SK-N-SH (cell line): Measurements from ENCODE around the gene CDHR4. TPM values are rescaled to one million over a fixed set of nuclear protein-coding genes. Genes with fewer than 3 reads are reported as not detected.
A peak's percentile ranks its signal among the peaks of the same experiment; 100 is the strongest.

Source experiments
- CTCF ChIA-PET: fragments of 300-600, 350-600 bp; formaldehyde crosslinking; extraction: SDS; loops from one replicate; lab custom pipeline; 2021; lab: Yijun Ruan, JAX
- POLR2A ChIA-PET: fragments of 350-600 bp; sonication (Branson Sonifier 250); formaldehyde crosslinking; extraction: SDS; loops from one replicate; lab custom pipeline; 2020; ENCODE audit warnings: antibody characterized with exemption, inconsistent platforms; lab: Yijun Ruan, JAX
- DNase-seq: peaks from one replicate; pipeline ENCODE4 v3.0.0; 2012
- H2AFZ ChIP-seq: fragments of 200-600 bp; sonication (generic); 2 replicates; pipeline ENCODE4 v1.8.1; 2016; ENCODE audit warnings: antibody characterized with exemption, mild to moderate bottlenecking, low read depth
- H3F3A ChIP-seq: fragments of 200-600 bp; sonication (generic); replicated peaks from 2 replicates; pipeline ENCODE3; 2016; ENCODE audit warnings: antibody characterized with exemption, mild to moderate bottlenecking; ENCODE audit not compliant: insufficient read depth
- H3K27ac ChIP-seq, 2 experiments: fragments of 200-500 bp in 1 of 2; fragments of 200-600 bp in 1 of 2; sonication (Bioruptor generic) in 1 of 2; sonication (generic), shearing (Covaris generic) in 1 of 2; 2 replicates each; pipeline versions ENCODE4 v1.5.1 to v1.6.1; 2014 to 2016; ENCODE audit warnings: low read depth in 2 of 2, inconsistent platforms in 1 of 2, low read length in 1 of 2, mild to moderate bottlenecking in 1 of 2, mixed read lengths in 1 of 2
- H3K27me3 ChIP-seq: fragments of 200-600 bp; sonication (generic), shearing (Covaris generic); 2 replicates; pipeline ENCODE4 v1.6.1; 2016; ENCODE audit warnings: mixed run types; ENCODE audit not compliant: insufficient read depth
- H3K36me3 ChIP-seq, 2 experiments: fragments of 200-500 bp in 1 of 2; fragments of 200-600 bp in 1 of 2; sonication (Bioruptor generic) in 1 of 2; sonication (generic) in 1 of 2; replicated peaks in 1 of 2; 2 replicates each; pipeline versions ENCODE3 to v1.5.1; 2014 to 2016; ENCODE audit warnings: low read length in 1 of 2, mild to moderate bottlenecking in 1 of 2; ENCODE audit not compliant: insufficient read depth in 2 of 2, control insufficient read depth in 1 of 2
- H3K4me1 ChIP-seq, 2 experiments: fragments of 200-500 bp in 1 of 2; fragments of 200-600 bp in 1 of 2; sonication (Bioruptor generic) in 1 of 2; sonication (generic), shearing (Covaris generic) in 1 of 2; 2 replicates each; pipeline versions ENCODE4 v1.5.1 to v1.6.1; 2014 to 2016; ENCODE audit warnings: low read depth in 1 of 2, low read length in 1 of 2, mixed run types in 1 of 2; ENCODE audit not compliant: insufficient read depth in 2 of 2, control insufficient read depth in 1 of 2
- H3K4me2 ChIP-seq: fragments of 200-600 bp; sonication (generic), shearing (Covaris generic); 2 replicates; pipeline ENCODE4 v1.6.1; 2017; ENCODE audit warnings: mixed run types
- H3K4me3 ChIP-seq, 2 experiments: fragments of 200-500 bp in 1 of 2; fragments of 200-600 bp in 1 of 2; sonication (Bioruptor generic) in 1 of 2; sonication (generic), shearing (Covaris generic) in 1 of 2; 2 replicates each; pipeline versions ENCODE4 v1.5.1 to v1.8.1; 2014 to 2016; ENCODE audit warnings: low read depth in 2 of 2, inconsistent platforms in 1 of 2, low read length in 1 of 2, mild to moderate bottlenecking in 1 of 2, mixed read lengths in 1 of 2, moderate library complexity in 1 of 2
- H3K79me2 ChIP-seq: fragments of 200-600 bp; sonication (generic); 2 replicates; pipeline ENCODE4 v1.8.1; 2017; ENCODE audit warnings: mild to moderate bottlenecking; ENCODE audit not compliant: insufficient read depth
- H3K9ac ChIP-seq: fragments of 200-600 bp; sonication (generic); 2 replicates; pipeline ENCODE4 v1.6.1; 2017; ENCODE audit warnings: mixed run types
- H3K9me2 ChIP-seq: fragments of 200-600 bp; sonication (generic); 2 replicates; pipeline ENCODE4 v1.6.1; 2017; ENCODE audit warnings: mixed run types
- H3K9me3 ChIP-seq: fragments of 200-600 bp; sonication (generic); 2 replicates; pipeline ENCODE4 v1.6.1; 2017; ENCODE audit warnings: mixed run types, mild to moderate bottlenecking, moderate library complexity
- H4K20me1 ChIP-seq: fragments of 200-600 bp; sonication (generic); 2 replicates; pipeline ENCODE4 v1.6.1; 2017; ENCODE audit warnings: mild to moderate bottlenecking, mixed run types; ENCODE audit not compliant: insufficient read depth
- CHD2 ChIP-seq: fragments of 150-350 bp; IDR thresholded peaks from 2 replicates; pipeline ENCODE4 v1.6.1; 2018; ENCODE audit warnings: low read length; ENCODE audit not compliant: partially characterized antibody
- EP300 ChIP-seq, 2 experiments: IDR thresholded peaks; 2 replicates each; pipeline versions ENCODE4 v1.4.0 to v1.6.1; 2012; ENCODE audit warnings: borderline replicate concordance in 1 of 2, low read depth in 1 of 2, low read length in 1 of 2
- GATA2 ChIP-seq: sonication (generic); formaldehyde crosslinking; IDR thresholded peaks from 2 replicates; pipeline ENCODE4 v1.5.0; 2020; ENCODE audit warnings: mild to moderate bottlenecking, missing genetic modification reagents
- MAX ChIP-seq: IDR thresholded peaks from 2 replicates; pipeline ENCODE4 v1.4.0; 2012; ENCODE audit warnings: low read depth
- NFIC ChIP-seq: IDR thresholded peaks from 2 replicates; pipeline ENCODE4 v1.4.0; 2012; ENCODE audit warnings: borderline replicate concordance
- POLR2AphosphoS5 ChIP-seq: IDR thresholded peaks from 2 replicates; pipeline ENCODE4 v1.6.1; 2012; ENCODE audit warnings: low read depth, low read length
- RXRA ChIP-seq: IDR thresholded peaks from 2 replicates; pipeline ENCODE4 v1.4.0; 2012; ENCODE audit warnings: low read depth, mild to moderate bottlenecking, borderline replicate concordance
- SMC3 ChIP-seq: IDR thresholded peaks from 2 replicates; pipeline ENCODE4 v1.6.1; 2012; ENCODE audit warnings: low read depth, low read length, improper control_type of control experiment
- TAF1 ChIP-seq: IDR thresholded peaks from 2 replicates; pipeline ENCODE4 v1.6.1; 2012; ENCODE audit warnings: low read depth, mild to moderate bottlenecking, low read length, moderate library complexity, borderline replicate concordance
- TCF12 ChIP-seq: IDR thresholded peaks from 2 replicates; pipeline ENCODE4 v1.4.0; 2012
- WGBS: methylation state at CpG from one replicate; pipeline ENCODE4 v1.1.6; 2017; ENCODE audit warnings: low lambda C conversion rate; 5-methylcytosine and 5-hydroxymethylcytosine counted together
- polyA plus RNA-seq, 3 experiments: library from polyadenylated mRNA; depleted of rRNA; stranded (reverse); fragments of >200 nt; gene quantifications; 2 replicates each; pipeline ENCODE4 v1.2.3, GENCODE V29; 2012
- TF ChIP-seq, protein P1 (sequence below): fragments of 150-350 bp; IDR thresholded peaks from 2 replicates; pipeline ENCODE4 v1.6.1; 2017; ENCODE audit warnings: antibody characterized with exemption, low read length, low read depth, borderline replicate concordance

CDHR4 gene
- polyA plus RNA-seq, 1 of the 3 experiments (the other 2 are of a cell fraction): 0.07 TPM

- Histone ChIP-seq H3K9me2 (no peaks in the 10 kb centered on the region), H4K20me1 (no peaks in the 10 kb centered on the region), H3K9me3 (no peaks in the 10 kb centered on the region), H3K27ac (no peak overlapping the region; a peak in 1 of 4 replicates), H3F3A (no peaks in the 10 kb centered on the region), H3K4me1 (peaks cover 0 to 42% of the 10 kb centered on the region in 2 experiments; a peak in 1 of 4 replicates), H3K9ac (no peak overlapping the region), H3K4me2 (no peak overlapping the region), H3K36me3 (peaks cover 5 to 25% of the 10 kb centered on the region in 2 experiments), H3K4me3 (no peak overlapping the region), H2AFZ (no peak overlapping the region), H3K27me3 (no peaks in the 10 kb centered on the region), H3K79me2 (no peaks in the 10 kb centered on the region)
- ChIA-PET CTCF (interaction anchor here (1.1 kb wide), 3 partner anchors 24 to 54 kb away, joined by 3 to 6 read pairs (median 3); no protein-coding TSS in a partner anchor), POLR2A (interaction anchor here (0.7 kb wide), 1 partner anchor 96 kb away, joined by 3 read pairs; the partner anchor contains the start of gene RBM6)
- TF ChIP-seq CHD2 (no peak), EP300 (IDR thresholded peaks at IDR 0.05; ENCODE audit: borderline replicate concordance in 1 of 2, low read depth in 1 of 2, low read length in 1 of 2) (no peak), SMC3 (no peak), TCF12 (no peak), POLR2AphosphoS5 (no peak), MAX (no peak), RXRA (no peak), GATA2 (CRISPR knock-in tag) (no peak), TAF1 (no peak), NFIC (no peak)
- TF ChIP-seq, protein P1, sequence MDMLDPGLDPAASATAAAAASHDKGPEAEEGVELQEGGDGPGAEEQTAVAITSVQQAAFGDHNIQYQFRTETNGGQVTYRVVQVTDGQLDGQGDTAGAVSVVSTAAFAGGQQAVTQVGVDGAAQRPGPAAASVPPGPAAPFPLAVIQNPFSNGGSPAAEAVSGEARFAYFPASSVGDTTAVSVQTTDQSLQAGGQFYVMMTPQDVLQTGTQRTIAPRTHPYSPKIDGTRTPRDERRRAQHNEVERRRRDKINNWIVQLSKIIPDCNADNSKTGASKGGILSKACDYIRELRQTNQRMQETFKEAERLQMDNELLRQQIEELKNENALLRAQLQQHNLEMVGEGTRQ: no peak
- WGBS: 75% methylated on average over 5 of the region's 5 CpGs
- no peak for DNase-seq
These were observed 45.0 kb upstream of the CDHR4 start for GRCh38 chr3:49844464-49845183.

DNA sequence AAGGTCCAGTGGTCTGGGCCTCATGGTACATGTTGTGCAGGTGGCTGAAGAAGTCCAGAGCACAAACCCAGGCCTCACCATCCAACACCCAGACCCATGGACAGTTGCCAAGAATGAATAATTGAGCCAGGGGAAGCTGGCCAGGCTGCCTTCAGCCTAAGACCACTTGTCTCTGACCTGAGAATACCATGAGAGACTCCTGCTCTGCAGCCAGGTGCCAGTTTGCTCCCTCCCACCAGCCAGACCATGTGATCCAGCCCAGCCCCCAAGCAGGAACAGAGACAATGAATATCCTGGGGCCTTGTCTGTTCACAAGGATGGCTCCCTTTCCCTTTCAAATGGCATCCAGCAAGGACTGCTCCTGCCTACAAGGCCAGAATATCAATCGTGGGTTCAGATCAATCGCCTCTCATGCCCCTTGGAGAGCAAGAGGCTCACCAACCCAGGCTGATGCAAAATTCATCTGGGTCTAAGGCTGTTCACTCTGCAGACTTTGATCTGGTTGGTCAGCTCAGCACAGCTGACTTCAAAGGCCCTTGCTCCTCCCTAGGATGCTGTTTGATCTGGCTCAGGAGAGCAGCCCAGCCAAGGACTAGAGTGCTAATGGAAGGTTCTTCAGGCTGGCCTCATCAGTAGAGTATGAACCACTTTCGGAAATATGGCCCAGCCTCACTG lies 43.3 kb upstream of the CDHR4 start:
- no peak for DNase-seq
- H3K4me3 ChIP-seq: no peak overlapping the region
- peaks cover 0 to 48% of the 10 kb centered on the region in 2 experiments; a peak in 1 of 4 replicates for H3K4me1 ChIP-seq
- TF ChIP-seq EP300 (IDR thresholded peaks at IDR 0.05; ENCODE audit: borderline replicate concordance in 1 of 2, low read depth in 1 of 2, low read length in 1 of 2): peak in 1 of 2 experiments; percentile 24; a peak in 1 of 4 replicates
- TF ChIP-seq NFIC: no peak
- TF ChIP-seq, all 33 proteins: peak for 1
- 80% methylated on average over 2 of the region's 3 CpGs for WGBS
- CTCF ChIA-PET: interaction anchor here (0.9 to 14.6 kb wide), 3 partner anchors 36 to 63 kb away, joined by 3 to 386 read pairs (median 3); partner anchors contain the start of genes CDHR4, INKA1 and UBA7
- Histone ChIP-seq H3F3A (no peaks in the 10 kb centered on the region), H3K9ac (no peak overlapping the region), H3K27me3 (no peaks in the 10 kb centered on the region), H3K36me3 (peaks cover 5 to 25% of the 10 kb centered on the region in 2 experiments), H3K9me3 (no peaks in the 10 kb centered on the region), H3K4me2 (no peak overlapping the region), H3K79me2 (no peaks in the 10 kb centered on the region), H2AFZ (no peak overlapping the region), H3K27ac (peak overlapping the region in 1 of 2 experiments; percentile 89; a peak in 2 of 4 replicates), H4K20me1 (no peaks in the 10 kb centered on the region), H3K9me2 (no peaks in the 10 kb centered on the region)
- POLR2A ChIA-PET: interaction anchor here (1.0 kb wide), 1 partner anchor 40 kb away, joined by 3 read pairs; the partner anchor contains the start of gene INKA1
